Mesothelial cell of epicardium (in vitro differentiated cells): ENCODE data around the gene CCDC107. TPM values are rescaled to one million over a fixed set of nuclear protein-coding genes. Genes with fewer than 3 reads are reported as not detected.

Experiments used
- DNase-seq, 2 experiments: peaks; one replicate each; pipeline ENCODE4 v3.0.0; 2021; ENCODE audit warnings: low spot score in 2 of 2; ENCODE audit not compliant: unreplicated experiment in 2 of 2
- H3K27ac Mint-ChIP-seq: 2 replicates; pipeline ENCODE4 v1.8.0; 2021; ENCODE audit warnings: mixed read lengths
- H3K27me3 Mint-ChIP-seq: 2 replicates; pipeline ENCODE4 v1.8.0; 2021; ENCODE audit warnings: low read depth, mixed read lengths
- H3K36me3 Mint-ChIP-seq: 2 replicates; pipeline ENCODE4 v1.8.0; 2021; ENCODE audit warnings: mixed read lengths
- H3K4me1 Mint-ChIP-seq: 2 replicates; pipeline ENCODE4 v1.8.0; 2021; ENCODE audit warnings: mixed read lengths
- H3K4me3 Mint-ChIP-seq: 2 replicates; pipeline ENCODE4 v1.8.0; 2021; ENCODE audit warnings: mild to moderate bottlenecking, moderate library complexity, mixed read lengths
- H3K9me3 Mint-ChIP-seq: 2 replicates; pipeline ENCODE4 v1.8.0; 2021; ENCODE audit warnings: mixed read lengths
- total RNA-seq: library from RNA; stranded (reverse); gene quantifications from 3 replicates; pipeline ENCODE4 v1.2.1, GENCODE V29; 2021
- TF ChIP-seq, protein P1 (sequence below): fragments of 200-600 bp; sonication (generic); IDR thresholded peaks from one replicate; pipeline ENCODE4 v1.5.0; 2021; ENCODE audit warnings: antibody characterized with exemption; ENCODE audit not compliant: unreplicated experiment

CCDC107 gene
- total RNA-seq, 1 donor from 2014 or later: 16.7 TPM

- Mint-ChIP-seq H3K9me3 (no peaks in the 10 kb centered on the region), H3K4me1 (peaks cover 11% of the 10 kb centered on the region), H3K36me3 (no peaks in the 10 kb centered on the region), H3K4me3 (no peak within 1 kb of the TSS), H3K27ac (no peak within 1 kb of the TSS), H3K27me3 (no peaks in the 10 kb centered on the region)
- DNase-seq: no peak
- TF ChIP-seq, protein P1, sequence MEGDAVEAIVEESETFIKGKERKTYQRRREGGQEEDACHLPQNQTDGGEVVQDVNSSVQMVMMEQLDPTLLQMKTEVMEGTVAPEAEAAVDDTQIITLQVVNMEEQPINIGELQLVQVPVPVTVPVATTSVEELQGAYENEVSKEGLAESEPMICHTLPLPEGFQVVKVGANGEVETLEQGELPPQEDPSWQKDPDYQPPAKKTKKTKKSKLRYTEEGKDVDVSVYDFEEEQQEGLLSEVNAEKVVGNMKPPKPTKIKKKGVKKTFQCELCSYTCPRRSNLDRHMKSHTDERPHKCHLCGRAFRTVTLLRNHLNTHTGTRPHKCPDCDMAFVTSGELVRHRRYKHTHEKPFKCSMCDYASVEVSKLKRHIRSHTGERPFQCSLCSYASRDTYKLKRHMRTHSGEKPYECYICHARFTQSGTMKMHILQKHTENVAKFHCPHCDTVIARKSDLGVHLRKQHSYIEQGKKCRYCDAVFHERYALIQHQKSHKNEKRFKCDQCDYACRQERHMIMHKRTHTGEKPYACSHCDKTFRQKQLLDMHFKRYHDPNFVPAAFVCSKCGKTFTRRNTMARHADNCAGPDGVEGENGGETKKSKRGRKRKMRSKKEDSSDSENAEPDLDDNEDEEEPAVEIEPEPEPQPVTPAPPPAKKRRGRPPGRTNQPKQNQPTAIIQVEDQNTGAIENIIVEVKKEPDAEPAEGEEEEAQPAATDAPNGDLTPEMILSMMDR: no peak
Measured at GRCh38 chr9:35650341-35651158, 7.5 kb upstream of the CCDC107 start, which contains the start of gene SIT1. Gene SIT1, minus strand, starts transcription at chr9:35650931. Its CDS starts 78 bp downstream, at chr9:35650853.

DNA sequence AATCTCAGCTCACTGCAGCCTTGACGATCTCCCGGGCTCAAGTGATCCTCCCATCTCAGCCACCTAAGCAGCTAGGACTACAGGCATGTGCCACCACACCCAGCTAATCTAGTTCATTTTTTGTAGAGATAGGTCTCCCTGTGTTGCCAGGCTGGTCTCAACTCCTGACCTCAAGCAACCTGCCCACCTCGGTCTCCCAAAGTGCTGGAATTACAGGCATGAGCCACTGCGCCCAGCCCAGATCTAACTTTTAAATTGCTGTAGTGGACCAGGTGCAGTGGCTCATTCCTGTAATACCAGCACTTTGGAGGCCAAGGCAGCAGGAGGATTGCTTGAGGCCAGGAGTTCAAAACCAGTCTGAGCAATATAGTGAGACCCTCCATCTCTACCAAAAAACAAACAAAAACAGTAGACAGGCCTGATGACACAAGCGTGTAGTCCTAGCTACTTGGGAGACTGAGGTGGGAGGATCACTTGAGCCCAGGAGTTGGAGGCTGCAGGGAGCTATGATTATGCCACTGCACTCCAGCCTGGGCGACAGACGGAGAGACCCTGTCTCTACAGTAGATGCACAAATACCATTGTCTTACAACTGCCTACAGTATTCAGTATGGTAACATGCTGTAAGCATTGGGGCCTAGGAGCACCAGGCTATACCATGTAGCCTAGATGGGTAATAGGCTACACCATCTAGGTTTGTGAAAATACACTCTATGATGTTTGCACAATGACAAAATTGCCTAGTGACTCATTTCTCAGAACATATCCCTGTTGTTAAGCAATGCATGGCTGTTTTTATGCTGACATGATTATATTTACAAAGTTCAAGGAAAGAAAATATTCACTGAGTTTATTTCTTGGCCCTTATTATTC is 5.9 kb upstream of the CCDC107 start:
- H3K4me3 Mint-ChIP-seq: no peak overlapping the region
- H3K4me1 Mint-ChIP-seq: peaks cover 19% of the 10 kb centered on the region
- H3K27me3 Mint-ChIP-seq: no peaks in the 10 kb centered on the region
- TF ChIP-seq, protein P1: no peak
- H3K27ac Mint-ChIP-seq: no peak overlapping the region
- no peak for DNase-seq
- no peaks in the 10 kb centered on the region for H3K36me3 Mint-ChIP-seq
- no peaks in the 10 kb centered on the region for H3K9me3 Mint-ChIP-seq

DNA sequence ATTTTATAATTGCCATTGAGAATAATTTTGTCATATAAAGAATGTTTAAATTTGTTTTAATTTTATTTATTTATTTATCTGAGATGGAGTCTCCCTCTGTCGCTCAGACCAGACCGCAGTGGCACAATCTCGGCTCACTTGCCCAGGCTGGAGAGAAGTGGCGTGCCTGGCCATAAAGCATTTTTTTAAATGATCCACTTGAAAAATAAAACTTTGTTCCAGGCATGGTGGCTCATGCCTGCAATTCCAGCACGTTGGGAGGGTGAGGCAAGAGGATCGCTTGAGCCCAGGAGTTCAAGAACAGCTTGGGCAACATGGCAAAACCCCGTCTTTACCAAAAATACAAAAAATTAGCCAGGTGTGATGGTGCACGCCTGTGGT is 5.3 kb upstream of the CCDC107 start:
- Mint-ChIP-seq H3K36me3 (no peaks in the 10 kb centered on the region), H3K9me3 (no peaks in the 10 kb centered on the region), H3K4me1 (peaks cover 18% of the 10 kb centered on the region), H3K27ac (no peak overlapping the region), H3K27me3 (peaks cover under 1% of the 10 kb centered on the region), H3K4me3 (no peak overlapping the region)
- no peak for DNase-seq
- TF ChIP-seq, protein P1: no peak

- Mint-ChIP-seq H3K27ac (no peak overlapping the region), H3K4me1 (peaks cover 15% of the 10 kb centered on the region), H3K9me3 (no peaks in the 10 kb centered on the region), H3K4me3 (no peak overlapping the region), H3K27me3 (peaks cover 3% of the 10 kb centered on the region), H3K36me3 (no peaks in the 10 kb centered on the region)
- no peak for DNase-seq
- TF ChIP-seq, protein P1: no peak
Measured at GRCh38 chr9:35653611-35654010, 4.5 kb upstream of the CCDC107 start.

- Mint-ChIP-seq H3K27ac (peak overlapping the region; percentile 100), H3K4me3 (no peak overlapping the region), H3K4me1 (peaks cover 26% of the 10 kb centered on the region), H3K27me3 (peaks cover 3% of the 10 kb centered on the region), H3K9me3 (no peaks in the 10 kb centered on the region), H3K36me3 (peaks cover 3% of the 10 kb centered on the region)
- DNase-seq: no peak
- TF ChIP-seq, protein P1: no peak
Measured at GRCh38 chr9:35656348-35656747, 1.7 kb upstream of the CCDC107 start.
